Natural killer cell (primary cell): Measurements from ENCODE around the gene MLLT1. TPM values are rescaled to one million over a fixed set of nuclear protein-coding genes. Genes with fewer than 3 reads are reported as not detected.

Experiments used
- ATAC-seq, 3 donors: fragments of 150-1000 bp in 2 of 3; fragments of 200-7000 bp in 1 of 3; cut with Tn5 transposase; 1 replicate in 1 of 3; 2 replicates in 2 of 3; pipeline ENCODE4 v1.10.0; 2021; ENCODE audit warnings: mild to moderate bottlenecking in 2 of 3, moderate library complexity in 2 of 3
- DNase-seq, 2 donors: peaks; one replicate each; pipeline versions ENCODE4 v3.0.0 to v3.0.0-alpha.2; 2013 to 2021; ENCODE audit warnings: mixed read lengths in 1 of 2
- H3K27ac ChIP-seq: one replicate; pipeline ENCODE4 v1.5.1; 2013; ENCODE audit warnings: mild to moderate bottlenecking, low read length
- H3K27me3 ChIP-seq: one replicate; pipeline ENCODE4 v1.6.1; 2013; ENCODE audit warnings: low read length; ENCODE audit not compliant: control insufficient read depth, insufficient read depth
- H3K36me3 ChIP-seq: one replicate; pipeline ENCODE4 v1.6.1; 2013; ENCODE audit warnings: low read length; ENCODE audit not compliant: control insufficient read depth, insufficient read depth
- H3K4me1 ChIP-seq: one replicate; pipeline ENCODE4 v1.6.1; 2013; ENCODE audit warnings: low read length; ENCODE audit not compliant: control insufficient read depth, insufficient read depth
- H3K4me3 ChIP-seq: one replicate; pipeline ENCODE4 v1.5.1; 2013; ENCODE audit warnings: low read length
- H3K9me3 ChIP-seq: one replicate; pipeline ENCODE4 v1.6.1; 2013; ENCODE audit warnings: low read length; ENCODE audit not compliant: control insufficient read depth, insufficient read depth
- H3K27ac Mint-ChIP-seq, 2 donors: one replicate each; pipeline ENCODE4 v1.8.0; 2022; ENCODE audit warnings: mild to moderate bottlenecking in 2 of 2, mixed read lengths in 2 of 2, moderate library complexity in 1 of 2
- H3K27me3 Mint-ChIP-seq, 2 donors: one replicate each; pipeline ENCODE4 v1.8.0; 2022; ENCODE audit warnings: low read depth in 2 of 2, mixed read lengths in 2 of 2
- H3K36me3 Mint-ChIP-seq: one replicate; pipeline ENCODE4 v1.8.0; 2022; ENCODE audit warnings: mixed read lengths
- H3K4me1 Mint-ChIP-seq, 2 donors: one replicate each; pipeline ENCODE4 v1.8.0; 2022; ENCODE audit warnings: mixed read lengths in 2 of 2
- H3K4me3 Mint-ChIP-seq: one replicate; pipeline ENCODE4 v1.8.0; 2022; ENCODE audit warnings: mild to moderate bottlenecking, moderate library complexity, mixed read lengths
- H3K9me3 Mint-ChIP-seq, 2 donors: one replicate each; pipeline ENCODE4 v1.8.0; 2022; ENCODE audit warnings: mixed read lengths in 2 of 2
- WGBS: methylation state at CpG from one replicate; pipeline ENCODE4 v1.1.7; 2013; ENCODE audit warnings: missing lambda C conversion rate; ENCODE audit not compliant: insufficient coverage; 5-methylcytosine and 5-hydroxymethylcytosine counted together
- intact Hi-C: fragments of 100-400 bp; cut with micrococcal nuclease; formaldehyde crosslinking; loops from one replicate; pipeline ENCODE4 v1.14.2; 2022
- total RNA-seq, 4 donors: library from RNA; stranded (reverse); fragments of 120-200 nt in 1 of 4; gene quantifications; one replicate each; pipeline versions ENCODE4 v1.2.3 to v1.2.4, GENCODE V29; 2013 to 2022
- TF ChIP-seq, protein P1 (sequence below): fragments of 200-600 bp; IDR thresholded peaks from one replicate; pipeline ENCODE4 v1.8.0; 2022; ENCODE audit warnings: antibody characterized with exemption

Gene MLLT1
- total RNA-seq, 3 donors from 2014 or later (not counting 1 experiment from before 2014, with no cell fraction given) = 30.2 to 43.8 (median 36.6) TPM

DNA sequence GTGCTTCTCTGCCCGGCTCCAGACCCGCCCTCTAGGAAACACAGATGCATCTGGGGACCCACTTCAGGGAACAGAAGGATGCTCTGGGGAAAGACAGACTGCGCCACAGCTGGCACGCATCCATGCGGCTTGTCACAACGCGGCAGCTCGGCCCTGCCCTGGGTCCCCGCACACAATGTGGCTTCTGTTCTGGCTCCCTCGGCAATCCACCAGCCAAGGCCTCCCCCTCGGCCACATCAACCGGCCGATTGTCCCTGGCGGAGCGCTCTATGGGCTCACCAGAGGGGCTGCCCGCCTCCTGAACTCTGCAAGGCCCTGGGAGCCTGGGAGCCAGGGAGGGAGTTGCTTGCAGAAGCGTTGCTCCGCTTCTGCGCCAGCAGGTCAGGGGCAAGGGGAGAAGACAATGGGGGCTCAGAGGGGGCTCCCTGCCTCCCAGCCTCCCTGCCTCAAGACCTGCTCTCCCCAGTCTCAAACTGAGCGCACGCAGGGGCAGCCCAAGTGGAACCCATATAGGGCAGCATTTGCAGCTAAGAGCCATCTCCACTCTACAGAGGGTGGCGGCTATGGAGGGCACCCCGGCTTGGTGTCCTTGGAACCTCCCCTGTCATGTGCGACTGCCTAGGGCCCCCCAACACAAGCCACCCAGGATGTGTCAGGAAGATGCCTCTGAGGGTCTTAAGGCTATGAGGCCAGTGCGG lies 37.9 kb downstream of the MLLT1 start:
- no peak for DNase-seq
- Histone ChIP-seq H3K4me1 (peaks cover 22% of the 10 kb centered on the region), H3K27ac (no peak overlapping the region), H3K36me3 (no peaks in the 10 kb centered on the region), H3K27me3 (no peaks in the 10 kb centered on the region), H3K9me3 (no peaks in the 10 kb centered on the region), H3K4me3 (no peak overlapping the region)
- Mint-ChIP-seq H3K27me3 (no peaks in the 10 kb centered on the region), H3K27ac (peak overlapping the region in 1 of 2 donors; percentile 95), H3K9me3 (no peaks in the 10 kb centered on the region), H3K4me3 (no peak overlapping the region), H3K36me3 (no peaks in the 10 kb centered on the region), H3K4me1 (peaks cover 32 to 47% of the 10 kb centered on the region in 2 donors)
- WGBS = 97% methylated on average over 25 of the region's 25 CpGs
- TF ChIP-seq, protein P1, sequence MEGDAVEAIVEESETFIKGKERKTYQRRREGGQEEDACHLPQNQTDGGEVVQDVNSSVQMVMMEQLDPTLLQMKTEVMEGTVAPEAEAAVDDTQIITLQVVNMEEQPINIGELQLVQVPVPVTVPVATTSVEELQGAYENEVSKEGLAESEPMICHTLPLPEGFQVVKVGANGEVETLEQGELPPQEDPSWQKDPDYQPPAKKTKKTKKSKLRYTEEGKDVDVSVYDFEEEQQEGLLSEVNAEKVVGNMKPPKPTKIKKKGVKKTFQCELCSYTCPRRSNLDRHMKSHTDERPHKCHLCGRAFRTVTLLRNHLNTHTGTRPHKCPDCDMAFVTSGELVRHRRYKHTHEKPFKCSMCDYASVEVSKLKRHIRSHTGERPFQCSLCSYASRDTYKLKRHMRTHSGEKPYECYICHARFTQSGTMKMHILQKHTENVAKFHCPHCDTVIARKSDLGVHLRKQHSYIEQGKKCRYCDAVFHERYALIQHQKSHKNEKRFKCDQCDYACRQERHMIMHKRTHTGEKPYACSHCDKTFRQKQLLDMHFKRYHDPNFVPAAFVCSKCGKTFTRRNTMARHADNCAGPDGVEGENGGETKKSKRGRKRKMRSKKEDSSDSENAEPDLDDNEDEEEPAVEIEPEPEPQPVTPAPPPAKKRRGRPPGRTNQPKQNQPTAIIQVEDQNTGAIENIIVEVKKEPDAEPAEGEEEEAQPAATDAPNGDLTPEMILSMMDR = no peak
- no peak for ATAC-seq
- intact Hi-C loops = no loop called here

DNA sequence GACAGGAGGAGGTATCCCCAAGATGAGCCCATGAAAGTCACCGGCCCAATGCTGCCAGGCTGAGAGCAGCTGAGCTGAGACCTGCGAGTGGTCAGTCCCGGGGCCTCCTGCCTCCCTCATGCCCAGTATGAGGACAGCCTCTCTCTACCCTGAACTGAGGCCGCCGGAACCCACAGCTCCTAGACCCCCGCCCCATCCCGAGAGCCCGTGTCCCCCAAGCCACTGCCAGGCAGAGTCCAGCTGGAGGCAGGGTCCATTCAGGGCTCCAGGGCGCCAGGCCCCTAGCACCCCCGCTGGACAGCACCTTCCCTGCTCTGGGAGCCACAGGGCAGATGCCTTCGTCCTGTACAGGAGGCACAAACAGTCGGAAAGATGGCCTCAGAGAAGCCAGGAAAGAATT lies 38.7 kb downstream of the MLLT1 start:
- peaks cover 22% of the 10 kb centered on the region for H3K4me1 ChIP-seq
- H3K27ac ChIP-seq = no peak overlapping the region
- Mint-ChIP-seq H3K9me3 (no peaks in the 10 kb centered on the region), H3K36me3 (no peaks in the 10 kb centered on the region), H3K27ac (no peak overlapping the region), H3K27me3 (no peaks in the 10 kb centered on the region), H3K4me1 (peaks cover 29 to 40% of the 10 kb centered on the region in 2 donors), H3K4me3 (no peak overlapping the region)
- no peak overlapping the region for H3K4me3 ChIP-seq
- H3K27me3 ChIP-seq = no peaks in the 10 kb centered on the region
- H3K36me3 ChIP-seq = no peaks in the 10 kb centered on the region
- no peaks in the 10 kb centered on the region for H3K9me3 ChIP-seq
- TF ChIP-seq, protein P1 = no peak
- ATAC-seq (no peak), DNase-seq (no peak)
- WGBS = 92% methylated on average over 12 of the region's 12 CpGs
- intact Hi-C loops = no loop called here

DNA sequence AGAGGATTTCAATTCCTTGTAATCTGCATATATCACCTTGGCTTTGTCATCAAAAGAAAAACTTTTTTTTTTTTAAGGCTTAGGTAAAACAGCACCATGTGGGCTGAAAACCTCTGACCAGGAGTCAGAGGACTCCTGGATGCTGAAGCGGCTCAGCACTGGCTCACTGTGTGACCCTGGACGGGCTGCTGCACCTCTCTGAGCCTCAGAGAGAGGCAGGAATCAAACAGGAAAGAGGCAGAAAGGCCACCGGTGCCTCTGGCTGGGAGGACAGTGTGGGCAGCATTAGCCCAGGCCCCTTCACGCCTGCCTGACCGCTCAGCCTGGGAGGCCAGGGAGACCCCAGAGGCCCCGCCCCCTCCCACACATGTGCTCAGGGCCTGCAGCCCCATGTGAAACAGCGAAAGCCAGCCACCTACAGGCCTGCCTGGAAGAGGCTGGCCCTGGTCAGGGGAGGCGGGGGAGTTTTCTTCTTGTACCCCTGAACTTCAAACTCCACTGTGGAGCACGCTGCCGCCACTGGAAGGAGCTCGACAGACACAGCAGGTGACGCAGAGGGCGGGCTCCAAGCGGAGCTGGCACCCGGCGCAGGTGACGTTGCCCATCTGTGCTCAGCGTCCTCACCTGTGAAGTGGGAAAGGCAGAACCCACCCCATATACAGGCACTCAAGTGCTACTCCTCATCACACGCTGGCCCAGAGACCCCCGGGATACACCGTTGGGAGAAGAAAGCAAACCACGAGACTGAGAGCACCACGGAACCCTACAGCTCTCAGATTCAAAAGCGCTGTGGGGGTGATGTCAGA lies 39.7 kb downstream of the MLLT1 start:
- intact Hi-C loops = no loop called here
- Mint-ChIP-seq H3K27me3 (no peaks in the 10 kb centered on the region), H3K27ac (peak overlapping the region in 1 of 2 donors; percentile 31), H3K4me3 (no peak overlapping the region), H3K9me3 (no peaks in the 10 kb centered on the region), H3K4me1 (peaks cover 24 to 45% of the 10 kb centered on the region in 2 donors), H3K36me3 (no peaks in the 10 kb centered on the region)
- Histone ChIP-seq H3K4me3 (no peak overlapping the region), H3K27me3 (no peaks in the 10 kb centered on the region), H3K9me3 (no peaks in the 10 kb centered on the region), H3K27ac (no peak overlapping the region), H3K36me3 (no peaks in the 10 kb centered on the region), H3K4me1 (peaks cover 22% of the 10 kb centered on the region)
- TF ChIP-seq, protein P1 = no peak
- 95% methylated on average over 24 of the region's 24 CpGs for WGBS
- DNase-seq (no peak), ATAC-seq (no peak)
